Activated CD8-positive, alpha-beta memory T cell treated with anti-CD3 and anti-CD28 coated beads, Interleukin-2, amount 50 U/mL, for 24 hours (primary cell): ENCODE data around the gene RRP12.
"Not testable (repeated sequence)": the region's sequence is repeated elsewhere in the genome, so short reads cannot be mapped to it uniquely, and the experiment has no call there.

Experiments used
- DNase-seq: peaks from one replicate; pipeline ENCODE4 v3.0.0-alpha.2; 2020; ENCODE audit errors: extremely low read depth

The RRP12 gene, protein sequence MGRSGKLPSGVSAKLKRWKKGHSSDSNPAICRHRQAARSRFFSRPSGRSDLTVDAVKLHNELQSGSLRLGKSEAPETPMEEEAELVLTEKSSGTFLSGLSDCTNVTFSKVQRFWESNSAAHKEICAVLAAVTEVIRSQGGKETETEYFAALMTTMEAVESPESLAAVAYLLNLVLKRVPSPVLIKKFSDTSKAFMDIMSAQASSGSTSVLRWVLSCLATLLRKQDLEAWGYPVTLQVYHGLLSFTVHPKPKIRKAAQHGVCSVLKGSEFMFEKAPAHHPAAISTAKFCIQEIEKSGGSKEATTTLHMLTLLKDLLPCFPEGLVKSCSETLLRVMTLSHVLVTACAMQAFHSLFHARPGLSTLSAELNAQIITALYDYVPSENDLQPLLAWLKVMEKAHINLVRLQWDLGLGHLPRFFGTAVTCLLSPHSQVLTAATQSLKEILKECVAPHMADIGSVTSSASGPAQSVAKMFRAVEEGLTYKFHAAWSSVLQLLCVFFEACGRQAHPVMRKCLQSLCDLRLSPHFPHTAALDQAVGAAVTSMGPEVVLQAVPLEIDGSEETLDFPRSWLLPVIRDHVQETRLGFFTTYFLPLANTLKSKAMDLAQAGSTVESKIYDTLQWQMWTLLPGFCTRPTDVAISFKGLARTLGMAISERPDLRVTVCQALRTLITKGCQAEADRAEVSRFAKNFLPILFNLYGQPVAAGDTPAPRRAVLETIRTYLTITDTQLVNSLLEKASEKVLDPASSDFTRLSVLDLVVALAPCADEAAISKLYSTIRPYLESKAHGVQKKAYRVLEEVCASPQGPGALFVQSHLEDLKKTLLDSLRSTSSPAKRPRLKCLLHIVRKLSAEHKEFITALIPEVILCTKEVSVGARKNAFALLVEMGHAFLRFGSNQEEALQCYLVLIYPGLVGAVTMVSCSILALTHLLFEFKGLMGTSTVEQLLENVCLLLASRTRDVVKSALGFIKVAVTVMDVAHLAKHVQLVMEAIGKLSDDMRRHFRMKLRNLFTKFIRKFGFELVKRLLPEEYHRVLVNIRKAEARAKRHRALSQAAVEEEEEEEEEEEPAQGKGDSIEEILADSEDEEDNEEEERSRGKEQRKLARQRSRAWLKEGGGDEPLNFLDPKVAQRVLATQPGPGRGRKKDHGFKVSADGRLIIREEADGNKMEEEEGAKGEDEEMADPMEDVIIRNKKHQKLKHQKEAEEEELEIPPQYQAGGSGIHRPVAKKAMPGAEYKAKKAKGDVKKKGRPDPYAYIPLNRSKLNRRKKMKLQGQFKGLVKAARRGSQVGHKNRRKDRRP (N-terminal part only)

DNA sequence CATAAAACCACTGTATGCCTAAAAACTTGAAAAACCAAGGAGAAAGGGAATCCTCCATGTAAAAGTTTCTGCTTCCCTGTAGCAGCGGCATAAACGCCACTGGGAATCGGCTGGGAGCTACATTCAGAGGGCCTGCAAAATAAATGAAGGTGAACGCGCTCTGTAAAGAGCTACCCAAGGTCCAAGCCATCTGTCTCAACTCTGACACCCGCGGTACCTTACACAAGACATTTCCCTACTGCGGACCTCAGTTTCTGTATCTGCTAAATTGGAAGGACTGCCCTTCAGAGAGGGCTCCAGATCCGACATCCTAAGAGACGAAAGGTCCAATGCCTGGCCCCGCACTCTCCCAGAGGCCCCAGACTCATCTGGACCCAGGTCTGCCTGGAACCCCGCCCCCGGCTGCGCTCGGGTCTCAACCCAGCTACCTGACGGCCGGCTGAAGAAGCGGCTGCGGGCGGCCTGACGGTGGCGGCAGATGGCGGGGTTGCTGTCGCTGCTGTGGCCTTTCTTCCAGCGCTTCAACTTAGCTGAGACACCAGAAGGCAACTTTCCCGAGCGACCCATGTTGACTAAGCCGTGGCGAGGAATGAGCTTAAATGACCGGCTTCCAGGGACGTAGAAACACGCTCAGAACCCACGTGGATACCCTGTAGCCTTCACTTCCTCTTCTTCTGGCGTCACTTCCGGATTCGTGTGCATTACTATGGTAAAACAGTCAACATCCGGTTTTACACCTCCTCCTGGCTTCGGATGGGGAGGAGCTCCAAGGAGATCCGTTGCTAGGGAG, at the start of gene RRP12:
TSS of gene RRP12 (minus strand) at position 676 of the 790 bp plus-strand sequence. CDS start at position 567, 109 bp downstream.
- peak; percentile 79 for DNase-seq

DNA sequence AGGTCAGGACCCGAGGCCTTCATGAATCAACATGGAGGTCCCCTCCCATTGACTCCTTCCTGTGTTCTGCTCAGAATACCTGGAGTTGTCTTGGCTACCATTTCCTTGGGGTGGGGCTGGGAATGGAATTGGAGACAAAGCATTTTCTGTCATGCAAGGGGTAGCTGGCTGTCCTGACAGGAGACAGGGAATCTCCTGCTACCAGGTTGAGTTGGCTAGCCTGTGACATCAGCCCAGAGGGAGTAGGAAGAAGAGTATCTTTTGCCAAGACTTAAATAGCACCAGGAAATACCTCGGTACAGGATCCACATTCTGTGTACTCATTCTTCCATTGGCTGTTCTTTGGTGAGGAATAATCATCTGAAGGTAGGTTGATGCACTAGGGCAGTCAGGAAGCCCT, 49.7 kb upstream of the RRP12 start:
- no peak for DNase-seq

DNA sequence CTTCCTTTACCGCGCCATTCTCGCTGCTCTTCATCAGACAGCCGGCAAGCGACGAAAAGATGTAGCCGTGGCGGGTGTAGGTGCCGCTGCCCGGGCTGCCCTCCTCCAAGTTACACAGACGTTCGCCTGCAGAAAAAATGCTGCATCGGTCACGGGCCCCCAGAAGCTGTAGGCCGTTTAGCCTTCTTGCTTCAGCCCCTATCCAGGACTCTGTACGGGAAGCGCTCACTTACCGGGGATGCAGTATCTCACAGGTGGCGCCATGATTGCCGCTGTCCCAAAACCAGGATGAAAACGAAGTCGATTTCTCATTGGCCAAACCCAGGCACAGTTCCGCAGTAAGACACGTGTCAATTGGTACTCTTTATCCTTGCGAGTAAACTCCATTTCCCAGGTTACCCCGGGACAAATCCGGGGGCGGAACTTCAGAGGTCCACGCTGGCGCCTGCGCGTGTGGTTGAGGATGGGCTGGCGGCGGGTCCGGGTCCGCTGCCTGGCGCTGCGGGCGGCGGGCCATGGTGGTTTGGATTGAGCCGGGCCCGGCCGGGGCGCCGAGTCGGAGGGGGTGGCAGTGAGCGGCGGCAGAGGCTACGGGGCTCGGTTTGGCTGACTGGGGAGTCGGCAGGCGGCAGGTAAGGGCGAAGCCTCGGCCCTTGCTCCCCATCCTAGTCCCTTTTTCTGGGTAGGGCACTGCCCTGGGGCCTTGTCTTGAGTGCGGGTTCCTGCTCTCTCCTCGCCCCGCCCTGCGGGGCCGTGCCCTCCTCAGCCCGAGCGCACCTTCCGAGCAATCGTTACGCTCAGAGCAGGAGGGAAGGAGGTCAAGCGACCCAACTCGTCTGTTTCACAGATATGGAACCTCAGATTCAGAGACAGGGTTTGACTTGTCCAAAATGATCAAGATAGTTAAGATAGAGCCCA, 44.8 kb upstream of the RRP12 start, which contains the start of the genes EXOSC1 and ZDHHC16:
TSS of gene EXOSC1 (minus strand) at position 285 of the 918 bp plus-strand sequence. CDS start at position 264, 21 bp downstream.
TSS of gene ZDHHC16 (plus strand) at position 454 of the 918 bp plus-strand sequence. CDS start 5,501 bp downstream, outside the sequence.
- peak; percentile 89 for DNase-seq

DNA sequence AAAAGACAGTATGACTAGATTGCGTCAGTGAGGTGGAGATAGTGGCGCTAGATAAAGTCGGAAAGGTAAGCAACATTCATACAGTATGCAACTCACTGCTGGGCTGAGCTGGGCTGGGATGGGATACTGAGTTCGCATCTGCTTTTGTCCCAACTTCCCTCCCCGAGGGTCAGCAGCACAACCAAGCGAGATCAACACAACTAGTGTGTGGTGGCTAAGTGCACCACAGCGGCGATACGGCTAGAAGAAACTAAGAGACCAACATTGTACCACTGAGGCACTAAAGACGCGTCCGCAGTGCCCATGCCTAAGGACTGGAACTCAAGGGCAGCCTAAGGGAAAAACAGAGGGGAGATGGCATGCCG, 44.2 kb upstream of the RRP12 start:
- no peak for DNase-seq

DNA sequence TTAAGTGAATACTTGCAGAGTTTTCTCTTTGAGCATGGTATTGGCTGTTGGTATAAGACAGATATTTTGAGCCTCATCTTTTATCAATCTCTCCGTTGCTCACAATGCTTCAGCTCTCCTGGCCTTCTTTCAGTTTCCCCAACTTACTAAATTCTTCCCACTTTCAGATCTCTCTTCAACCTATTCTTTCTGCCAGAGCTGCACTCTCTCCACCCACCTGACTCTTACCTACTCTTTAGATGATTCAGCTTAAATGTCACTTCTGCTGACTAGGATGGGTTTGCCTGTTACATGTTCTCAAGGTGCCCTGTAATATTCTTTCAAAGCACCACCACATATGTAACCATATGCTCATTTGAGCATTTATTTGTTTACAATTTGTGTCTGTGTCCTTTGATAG, 43.1 kb upstream of the RRP12 start:
- DNase-seq, result no peak

DNA sequence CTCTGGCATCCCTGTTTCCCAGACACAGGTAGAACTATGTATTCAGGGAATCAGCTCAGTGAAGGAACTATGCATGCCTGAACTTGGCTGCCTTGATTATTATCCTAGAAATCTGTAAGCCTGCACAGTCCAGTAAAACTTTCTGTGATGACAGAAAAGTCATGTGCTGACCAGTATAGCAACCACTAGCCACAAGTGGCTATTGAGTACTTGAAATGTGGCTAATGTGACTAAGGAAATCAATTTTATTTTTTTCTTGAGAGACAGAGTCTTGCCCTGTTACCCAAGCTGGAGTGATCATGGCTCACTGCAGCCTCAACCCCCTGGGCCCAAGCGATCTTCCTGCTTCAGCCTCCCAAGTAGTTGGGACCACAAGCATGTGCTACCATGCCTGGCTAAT, 41.1 kb upstream of the RRP12 start:
- DNase-seq, result no peak

DNA sequence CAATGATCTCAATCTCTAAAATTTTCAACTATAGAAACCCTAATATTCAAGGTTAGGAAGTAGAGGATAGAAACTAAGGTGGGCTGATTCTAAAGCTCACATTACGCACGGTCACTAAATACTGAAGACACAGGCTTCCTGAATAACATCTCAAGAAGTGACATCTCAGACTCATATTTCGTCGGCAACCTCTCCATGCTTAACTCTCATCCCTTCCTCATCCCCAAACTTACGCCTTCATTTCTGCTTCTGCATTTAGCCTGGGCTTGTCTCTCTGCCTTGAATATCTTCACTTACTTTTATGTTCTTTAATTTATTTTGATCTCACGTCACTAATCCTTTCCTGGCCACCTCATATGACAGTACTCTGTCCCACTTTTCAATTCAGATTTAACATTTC, 34.1 kb upstream of the RRP12 start:
- no peak for DNase-seq

DNA sequence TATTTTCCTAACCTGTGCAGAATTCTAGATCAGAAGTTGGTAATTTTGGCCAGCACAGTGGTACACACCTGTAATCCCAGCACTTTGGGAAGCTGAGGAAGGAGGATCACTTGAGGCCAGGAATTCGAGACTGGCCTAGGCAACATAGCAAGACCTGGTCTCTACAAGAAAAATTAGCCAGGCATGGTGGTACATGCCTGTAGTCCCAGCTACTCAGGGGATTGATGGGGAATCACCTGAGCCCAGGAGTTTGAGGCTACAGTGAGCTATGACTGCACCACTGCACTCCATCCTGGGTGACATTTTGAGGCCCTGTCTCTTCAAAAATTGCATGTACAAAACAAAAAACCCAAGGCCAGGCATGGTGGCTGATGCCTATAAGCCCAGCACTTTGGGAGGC, 33.4 kb upstream of the RRP12 start:
- no peak for DNase-seq

DNA sequence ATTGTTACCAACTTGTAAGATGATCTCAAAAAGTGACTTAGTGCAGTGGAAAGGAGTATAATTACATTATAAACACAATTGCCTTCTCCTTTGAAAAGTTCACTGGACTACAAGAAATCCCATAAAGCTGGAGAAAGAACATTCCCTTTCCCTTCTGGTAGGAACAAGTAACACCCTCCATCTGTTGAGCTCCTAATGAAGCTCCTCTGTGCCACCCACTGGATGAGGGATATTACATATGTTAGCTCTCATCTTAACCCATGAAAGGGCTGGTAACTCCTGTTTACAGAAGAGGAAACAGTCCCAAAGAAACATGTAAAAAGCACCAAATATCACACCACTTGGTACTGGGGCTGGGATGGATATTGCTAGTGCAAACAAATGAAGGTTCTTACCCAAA, 32.9 kb upstream of the RRP12 start:
- no peak for DNase-seq

DNA sequence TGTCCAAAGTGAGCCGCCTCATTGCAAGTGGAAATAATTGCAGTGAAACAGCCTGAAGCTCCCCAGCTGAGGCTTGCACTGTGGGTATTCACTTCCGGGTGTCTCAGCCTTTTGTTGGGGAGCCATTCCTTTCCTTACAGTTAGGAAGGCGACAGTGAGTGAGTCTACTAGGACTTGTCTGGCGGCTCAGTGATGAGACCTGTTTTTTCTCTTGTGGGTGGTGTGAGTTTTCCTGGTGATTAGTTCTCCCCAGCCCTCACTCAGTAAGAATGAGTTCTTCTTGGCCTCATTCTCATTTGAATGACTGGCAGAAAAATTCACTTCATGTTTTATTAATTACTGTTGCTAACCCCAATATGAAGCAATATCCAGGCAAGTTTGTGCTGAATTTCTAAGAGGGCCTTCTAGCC, 27.4 kb upstream of the RRP12 start:
- DNase-seq, result no peak

DNA sequence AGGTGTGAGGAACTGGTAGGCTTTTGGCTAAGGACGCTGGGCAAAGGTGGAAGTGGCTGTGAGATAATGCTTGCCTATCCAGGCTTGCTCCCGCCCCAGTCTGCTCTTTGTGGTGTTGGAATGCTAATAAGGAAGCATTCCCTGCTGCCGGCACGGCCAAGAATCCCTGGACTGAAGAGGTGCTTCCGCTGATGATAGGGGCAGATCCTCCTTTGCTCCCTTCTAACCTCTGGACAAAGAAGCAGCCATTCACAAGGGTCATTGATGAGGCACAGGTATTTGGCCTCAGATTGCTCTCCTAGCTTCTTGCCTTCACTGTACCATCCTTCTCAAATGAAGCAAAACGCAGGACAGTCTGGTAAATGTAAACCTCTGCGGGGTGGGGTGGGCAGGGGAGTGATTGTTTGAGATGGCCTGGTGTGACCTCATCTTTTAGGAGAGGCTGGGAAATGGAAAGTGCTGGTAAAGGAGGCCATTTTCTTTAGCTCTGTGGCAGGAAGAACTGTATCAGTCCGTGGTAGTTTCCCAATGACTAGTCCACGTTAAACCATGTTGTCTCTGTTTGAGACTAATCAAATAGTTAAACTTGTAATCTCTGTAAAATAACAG, 26.5 kb upstream of the RRP12 start:
- DNase-seq, result no peak

DNA sequence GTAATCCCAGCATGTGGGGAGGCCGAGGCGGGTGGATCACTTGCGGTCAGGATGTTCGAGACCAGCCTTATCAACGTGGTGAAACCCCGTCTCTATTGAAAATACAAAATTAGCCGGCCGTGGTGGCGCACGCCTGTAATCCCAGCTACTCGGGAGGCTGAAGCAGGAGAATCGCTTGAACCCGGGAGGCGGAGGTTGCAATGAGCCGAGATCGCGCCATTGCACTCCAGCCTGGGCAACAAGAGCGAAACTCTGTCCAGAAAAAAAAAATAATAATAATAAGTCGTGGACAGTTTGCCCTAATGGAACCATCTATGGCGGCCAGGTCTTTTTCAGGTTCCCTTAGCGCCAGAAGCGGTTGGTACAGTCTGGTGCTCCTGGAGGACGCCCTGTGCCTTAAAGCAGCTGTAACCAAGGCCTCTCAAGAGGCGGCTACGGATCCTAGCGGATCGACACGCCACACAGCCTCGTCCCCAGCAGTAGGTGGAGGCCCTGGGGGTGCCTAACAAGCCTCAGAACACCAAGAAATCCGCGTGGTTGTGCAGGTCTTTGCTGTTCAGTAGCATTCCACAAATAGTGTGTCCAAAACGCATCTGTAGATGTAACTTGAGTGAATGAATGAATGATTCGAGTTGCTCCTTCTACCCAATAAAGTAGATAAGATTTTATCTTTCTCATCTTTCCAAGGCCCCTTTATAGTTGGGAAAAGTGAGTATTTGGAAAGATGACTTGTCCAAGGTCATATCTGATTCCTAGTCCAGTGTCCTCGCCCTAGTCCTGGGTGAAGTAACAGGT, 25.8 kb upstream of the RRP12 start:
- no peak for DNase-seq

DNA sequence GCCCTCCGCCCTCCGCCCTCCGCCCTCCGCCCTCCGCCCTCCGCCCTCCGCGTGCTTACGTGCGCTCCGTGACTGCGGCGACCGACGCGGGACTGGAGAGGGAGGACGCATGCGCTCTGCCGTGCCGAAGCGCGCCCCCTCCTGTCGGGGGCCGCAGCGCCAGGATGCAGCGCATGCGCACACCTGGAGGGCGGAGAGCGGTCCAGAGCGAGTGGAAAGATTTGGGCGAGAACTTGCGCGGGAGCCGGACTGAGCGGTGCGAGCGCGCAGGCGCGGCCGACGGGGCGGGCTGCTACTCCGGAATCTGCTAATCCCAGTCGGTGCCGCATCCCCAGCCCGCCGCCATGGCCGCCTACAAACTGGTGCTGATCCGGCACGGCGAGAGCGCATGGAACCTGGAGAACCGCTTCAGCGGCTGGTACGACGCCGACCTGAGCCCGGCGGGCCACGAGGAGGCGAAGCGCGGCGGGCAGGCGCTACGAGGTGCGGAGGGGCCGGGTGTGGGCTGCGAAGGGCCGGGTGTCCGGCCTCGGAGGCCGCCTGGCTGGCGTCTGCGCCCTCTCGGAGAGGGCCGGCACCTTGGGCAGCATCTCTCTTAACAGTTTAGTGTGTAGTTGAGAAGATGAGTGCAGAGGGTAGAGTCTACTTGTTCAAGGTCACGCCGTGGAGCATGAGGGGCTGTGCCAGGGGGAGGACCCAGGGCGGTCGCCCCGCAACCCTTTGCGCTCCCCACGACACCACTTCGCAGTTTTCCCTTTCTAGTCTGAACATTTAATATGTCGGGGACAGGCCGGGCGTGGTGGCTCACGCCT, 25.0 kb upstream of the RRP12 start, which contains the start of gene PGAM1:
TSS of gene PGAM1 (plus strand) at position 228 of the 812 bp plus-strand sequence. CDS start at position 345, 117 bp downstream.
- peak; percentile 83 for DNase-seq

DNA sequence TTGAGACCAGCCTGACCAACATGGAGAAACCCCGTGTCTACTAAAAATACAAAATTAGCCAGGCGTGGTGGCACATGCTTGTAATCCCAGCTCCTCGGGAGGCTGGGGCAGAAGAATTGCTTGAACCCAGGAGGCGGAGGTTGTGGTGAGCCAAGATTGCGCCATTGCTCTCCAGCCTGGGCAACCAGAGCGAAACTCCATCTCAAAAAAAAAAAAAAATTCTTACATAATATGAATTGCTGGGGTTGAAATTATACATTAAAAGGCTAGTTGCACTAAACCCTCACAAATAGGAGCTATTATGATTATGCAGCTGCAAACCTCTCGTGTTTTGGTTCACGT, 22.6 kb upstream of the RRP12 start:
- not testable (repeated sequence) for DNase-seq

DNA sequence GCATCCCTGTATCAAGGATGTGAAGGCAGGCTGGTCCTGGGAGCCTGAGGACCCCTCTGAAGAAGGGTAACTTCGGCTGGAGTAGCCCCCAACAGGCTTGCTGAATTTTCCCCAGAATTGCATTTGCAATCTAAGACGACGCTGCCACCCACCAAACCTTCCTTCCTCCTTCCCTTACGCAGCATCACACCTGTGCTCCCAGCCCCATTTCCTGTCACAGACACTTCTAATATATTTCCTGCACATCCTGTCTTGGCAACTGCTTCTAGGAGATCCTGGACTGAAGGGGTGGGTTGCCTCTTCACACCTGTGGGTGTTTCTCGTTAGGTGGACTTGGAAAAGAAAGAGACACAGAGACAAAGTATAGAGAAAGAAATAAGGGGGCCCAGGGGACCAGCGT, 15.4 kb upstream of the RRP12 start:
- no peak for DNase-seq

DNA sequence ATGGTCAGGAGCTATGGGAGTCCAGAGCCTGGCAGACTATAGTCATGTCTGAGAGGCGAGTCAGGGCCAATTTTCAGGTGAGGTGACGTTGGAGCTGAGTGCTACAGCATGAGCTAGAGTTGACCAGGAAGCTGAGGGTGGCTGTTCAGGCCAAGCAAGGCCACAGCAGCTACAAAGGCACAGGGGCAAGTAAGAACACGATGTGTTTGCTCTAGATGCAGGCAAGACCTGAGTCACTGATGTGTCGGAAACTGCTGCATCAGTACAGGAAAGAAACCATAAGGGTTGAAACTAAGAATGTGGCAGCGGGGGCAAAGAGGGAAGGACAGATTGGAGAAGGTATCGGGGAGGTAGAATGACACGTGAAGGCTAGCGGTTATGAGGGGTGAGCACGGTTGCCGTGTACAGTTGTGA, 11.8 kb upstream of the RRP12 start:
- no peak for DNase-seq

DNA sequence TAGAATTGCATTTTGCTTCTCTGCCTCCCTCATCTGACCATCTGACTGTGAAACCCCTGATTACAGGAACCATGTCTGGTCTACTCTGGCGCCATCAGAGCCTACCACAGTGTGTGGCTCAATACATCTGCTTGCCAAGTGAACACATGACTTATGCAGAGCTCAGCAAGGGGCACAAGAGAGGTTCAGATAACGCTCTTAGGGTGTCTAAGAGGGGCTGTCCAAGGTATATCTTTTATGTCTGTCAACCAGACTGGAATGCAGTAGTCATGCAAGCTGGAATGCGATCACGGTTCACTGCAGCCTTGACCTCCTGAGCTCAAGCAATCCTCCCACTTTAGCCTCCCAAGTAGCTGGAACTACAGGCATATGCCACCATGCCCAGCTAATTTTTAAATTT, 10.3 kb upstream of the RRP12 start:
- DNase-seq, result no peak
